MCF 10A (cell line): ENCODE results near the gene MCL1. TPM values are rescaled to one million over a fixed set of nuclear protein-coding genes. Genes with fewer than 3 reads are reported as not detected.
"Not testable (repeated sequence)": the region's sequence is repeated elsewhere in the genome, so short reads cannot be mapped to it uniquely, and the experiment has no call there.

Experiments used
- BruUV-seq: library from RNA; stranded (reverse); fragments of 400-500 nt; replicated peaks from 2 replicates; lab custom pipeline; 2021; lab: Mats Ljungman, UMichigan
- CTCF ChIA-PET: fragments of 300-600 bp; sonication (Branson Sonifier 250); formaldehyde crosslinking; extraction: SDS; loops from one replicate; lab custom pipeline; 2021; ENCODE audit warnings: antibody characterized with exemption, inconsistent platforms; lab: Yijun Ruan, JAX
- POLR2A ChIA-PET: fragments of 300-600, 350-650 bp; sonication (Branson Sonifier 250); formaldehyde crosslinking; extraction: SDS; loops from one replicate; lab custom pipeline; 2020; ENCODE audit warnings: antibody characterized with exemption, inconsistent platforms; lab: Yijun Ruan, JAX
- DNase-seq: peaks from one replicate; pipeline ENCODE4 v3.0.0-alpha.2; 2018; ENCODE audit not compliant: unreplicated experiment
- H3K27ac Mint-ChIP-seq: one replicate; pipeline ENCODE4 v1.8.0; 2022; ENCODE audit warnings: mild to moderate bottlenecking, low read depth, mixed read lengths; ENCODE audit not compliant: unreplicated experiment
- H3K27me3 Mint-ChIP-seq: one replicate; pipeline ENCODE4 v1.8.0; 2022; ENCODE audit warnings: mixed read lengths; ENCODE audit not compliant: insufficient read depth, unreplicated experiment
- H3K36me3 Mint-ChIP-seq: one replicate; pipeline ENCODE4 v1.8.0; 2022; ENCODE audit warnings: mild to moderate bottlenecking, moderate library complexity, mixed read lengths; ENCODE audit not compliant: insufficient read depth, unreplicated experiment
- H3K4me1 Mint-ChIP-seq: one replicate; pipeline ENCODE4 v1.8.0; 2022; ENCODE audit warnings: mixed read lengths; ENCODE audit not compliant: insufficient read depth, unreplicated experiment
- H3K4me3 Mint-ChIP-seq: one replicate; pipeline ENCODE4 v1.8.0; 2022; ENCODE audit warnings: mild to moderate bottlenecking, moderate library complexity, mixed read lengths; ENCODE audit not compliant: unreplicated experiment
- H3K9me3 Mint-ChIP-seq: one replicate; pipeline ENCODE4 v1.8.0; 2022; ENCODE audit warnings: mixed read lengths; ENCODE audit not compliant: unreplicated experiment
- CTCF ChIP-seq: fragments of 200-600 bp; IDR thresholded peaks from one replicate; pipeline ENCODE4 v1.8.0; 2022; ENCODE audit warnings: antibody characterized with exemption, mild to moderate bottlenecking; ENCODE audit not compliant: unreplicated experiment
- intact Hi-C: fragments of 100-400 bp; cut with micrococcal nuclease; formaldehyde crosslinking; loops from 2 replicates; pipeline ENCODE4 v1.14.1; 2022
- total RNA-seq: library from RNA; stranded (reverse); gene quantifications from 2 replicates; pipeline ENCODE4 v1.2.3, GENCODE V29; 2022

MCL1 gene
- total RNA-seq, 1 experiment from 2014 or later = 624 TPM

- no TSS peak for BruUV-seq
- ChIA-PET CTCF (interaction anchor here (1.0 kb wide), 1 partner anchor 11 kb away, joined by 4 read pairs; no protein-coding TSS in a partner anchor), POLR2A (interaction anchor here (2.0 to 25.5 kb wide), 3 partner anchors 12 to 38 kb away, joined by 8 to 1125 read pairs (median 149); partner anchors contain the start of genes ENSA and MCL1)
- H3K4me3 Mint-ChIP-seq = no peak overlapping the region
- H3K27ac Mint-ChIP-seq = peak overlapping the region; percentile 84
- peaks cover 39% of the 10 kb centered on the region for H3K4me1 Mint-ChIP-seq
- no peak for DNase-seq
- H3K9me3 Mint-ChIP-seq = no peaks in the 10 kb centered on the region
- peaks cover 44% of the 10 kb centered on the region for H3K36me3 Mint-ChIP-seq
- TF ChIP-seq CTCF = no peak
- H3K27me3 Mint-ChIP-seq = no peaks in the 10 kb centered on the region
- intact Hi-C loops = loop anchor here (2.0 kb wide), 1 partner anchor 32 kb away; the partner anchor contains the start of gene MCL1
Observed at GRCh38 chr1:150610576-150610975, 31.2 kb upstream of the MCL1 start.

- H3K4me1 Mint-ChIP-seq = peaks cover 34% of the 10 kb centered on the region
- BruUV-seq = no TSS peak
- intact Hi-C loops = loop anchor here (2.0 kb wide), 1 partner anchor 31 kb away; the partner anchor contains the start of gene MCL1
- DNase-seq = no peak
- ChIA-PET POLR2A (interaction anchor here (0.6 to 25.5 kb wide), 5 partner anchors 11 to 265 kb away, joined by 3 to 1125 read pairs (median 8); partner anchors contain the start of genes ENSA and MCL1), CTCF (interaction anchor here (0.8 to 1.3 kb wide), 5 partner anchors 10 to 147 kb away, joined by 3 to 5 read pairs (median 4); no protein-coding TSS in a partner anchor)
- H3K4me3 Mint-ChIP-seq = no peak overlapping the region
- no peaks in the 10 kb centered on the region for H3K27me3 Mint-ChIP-seq
- H3K36me3 Mint-ChIP-seq = peaks cover 44% of the 10 kb centered on the region
- H3K9me3 Mint-ChIP-seq = no peaks in the 10 kb centered on the region
- H3K27ac Mint-ChIP-seq = peak overlapping the region; percentile 84
- TF ChIP-seq CTCF = no peak
Observed at GRCh38 chr1:150609732-150610131, 30.3 kb upstream of the MCL1 start.

GRCh38 chr1:150606463-150607142 lies 27.2 kb upstream of the MCL1 start:
- no peak overlapping the region for H3K27ac Mint-ChIP-seq
- no peaks in the 10 kb centered on the region for H3K9me3 Mint-ChIP-seq
- TF ChIP-seq CTCF = no peak
- peaks cover 32% of the 10 kb centered on the region for H3K36me3 Mint-ChIP-seq
- no TSS peak for BruUV-seq
- CTCF ChIA-PET = interaction anchor here (0.6 to 2.8 kb wide), 6 partner anchors 13 to 224 kb away, joined by 3 to 10 read pairs (median 3); no protein-coding TSS in a partner anchor
- peaks cover 29% of the 10 kb centered on the region for H3K4me1 Mint-ChIP-seq
- H3K4me3 Mint-ChIP-seq = no peak overlapping the region
- POLR2A ChIA-PET = interaction anchor here (0.9 to 5.3 kb wide), 8 partner anchors 13 to 119 kb away, joined by 3 to 59 read pairs (median 10); partner anchors contain the start of genes MCL1 and TARS2
- DNase-seq = no peak
- no peaks in the 10 kb centered on the region for H3K27me3 Mint-ChIP-seq
- intact Hi-C loops = no loop called here

GRCh38 chr1:150605451-150605731 lies 26.0 kb upstream of the MCL1 start:
- H3K4me3 Mint-ChIP-seq, H3K9me3 Mint-ChIP-seq, DNase-seq, intact Hi-C loops, H3K27me3 Mint-ChIP-seq, BruUV-seq: not testable (repeated sequence)
- Mint-ChIP-seq H3K4me1 (peaks cover 22% of the 10 kb centered on the region), H3K27ac (peak overlapping the region; percentile 94), H3K36me3 (peaks cover 40% of the 10 kb centered on the region)
- ChIA-PET CTCF (interaction anchor here (0.7 to 1.3 kb wide), 4 partner anchors 14 to 53 kb away, joined by 3 to 4 read pairs (median 3); no protein-coding TSS in a partner anchor), POLR2A (interaction anchor here (0.6 to 5.3 kb wide), 8 partner anchors 15 to 593 kb away, joined by 3 to 59 read pairs (median 14); partner anchors contain the start of genes ENSA and MCL1)
